Caco-2 (cell line): ENCODE measurements around the gene OR8D2. TPM values are rescaled to one million over a fixed set of nuclear protein-coding genes. Genes with fewer than 3 reads are reported as not detected.

Experiments used
- BruUV-seq: library from RNA; stranded (reverse); fragments of 400-500 nt; replicated peaks from 2 replicates; lab custom pipeline; 2021; lab: Mats Ljungman, UMichigan
- CTCF ChIA-PET: fragments of 300-600 bp; sonication (Branson Sonifier 250); formaldehyde crosslinking; loops from one replicate; lab custom pipeline; 2022; ENCODE audit warnings: antibody characterized with exemption; lab: Charles Lee
- POLR2A ChIA-PET: fragments of 300-600 bp; sonication (Branson Sonifier 250); formaldehyde crosslinking; loops from one replicate; lab custom pipeline; 2022; ENCODE audit warnings: antibody characterized with exemption; lab: Charles Lee
- DNase-seq, 2 experiments: peaks; one replicate each; pipeline versions ENCODE4 v3.0.0 to v3.0.0-alpha.2; 2020 to 2022
- H3K27me3 ChIP-seq: replicated peaks from 2 replicates; pipeline ENCODE4 v1.6.0; 2011; ENCODE audit warnings: low read length; ENCODE audit not compliant: control insufficient read depth, insufficient read depth
- H3K36me3 ChIP-seq: 2 replicates; pipeline ENCODE4 v1.5.1; 2011; ENCODE audit warnings: low read length; ENCODE audit not compliant: control insufficient read depth, insufficient read depth
- H3K4me1 ChIP-seq: fragments of 250-450 bp; sonication (Bioruptor Pico); 2 replicates; pipeline ENCODE4 v1.5.1; 2020; ENCODE audit warnings: mild to moderate bottlenecking
- H3K4me3 ChIP-seq: 2 replicates; pipeline ENCODE4 v1.5.1; 2011; ENCODE audit warnings: low read depth, mild to moderate bottlenecking, control low read depth, low read length
- H3K9me3 ChIP-seq: fragments of 250-450 bp; sonication (Bioruptor Pico); 2 replicates; pipeline ENCODE4 v1.5.1; 2020; ENCODE audit warnings: mild to moderate bottlenecking, moderate library complexity
- H3K27ac Mint-ChIP-seq: one replicate; pipeline ENCODE4 v1.8.0; 2022; ENCODE audit warnings: mixed read lengths; ENCODE audit not compliant: unreplicated experiment
- H3K27me3 Mint-ChIP-seq: one replicate; pipeline ENCODE4 v1.8.0; 2022; ENCODE audit warnings: mixed read lengths; ENCODE audit not compliant: insufficient read depth, unreplicated experiment
- H3K36me3 Mint-ChIP-seq: one replicate; pipeline ENCODE4 v1.8.0; 2022; ENCODE audit warnings: mild to moderate bottlenecking, mixed read lengths; ENCODE audit not compliant: insufficient read depth, unreplicated experiment
- H3K4me1 Mint-ChIP-seq: one replicate; pipeline ENCODE4 v1.8.0; 2022; ENCODE audit warnings: low read depth, mixed read lengths; ENCODE audit not compliant: unreplicated experiment
- H3K4me3 Mint-ChIP-seq: one replicate; pipeline ENCODE4 v1.8.0; 2022; ENCODE audit warnings: mild to moderate bottlenecking, moderate library complexity, mixed read lengths; ENCODE audit not compliant: unreplicated experiment
- H3K9me3 Mint-ChIP-seq: one replicate; pipeline ENCODE4 v1.8.0; 2022; ENCODE audit warnings: mixed read lengths; ENCODE audit not compliant: unreplicated experiment
- intact Hi-C: fragments of 100-400 bp; cut with micrococcal nuclease; formaldehyde crosslinking; loops from one replicate; pipeline ENCODE4 v1.10.0; 2022; ENCODE audit not compliant: unreplicated experiment
- total RNA-seq: library from RNA; stranded (reverse); gene quantifications from 2 replicates; pipeline ENCODE4 v1.2.3, GENCODE V29; 2022
- TF ChIP-seq, protein P1 (sequence below), 2 experiments: fragments of 200-600 bp in 1 of 2; IDR thresholded peaks; 1 replicate in 1 of 2; 2 replicates in 1 of 2; pipeline versions ENCODE4 v1.5.1 to v1.8.0; 2011 to 2022; ENCODE audit warnings: antibody characterized with exemption in 1 of 2, control low read depth in 1 of 2, inconsistent platforms in 1 of 2, low read depth in 1 of 2, low read length in 1 of 2, mild to moderate bottlenecking in 1 of 2, moderate library complexity in 1 of 2; ENCODE audit not compliant: insufficient read depth in 1 of 2, severe bottlenecking in 1 of 2, unreplicated experiment in 1 of 2

OR8D2 gene
- total RNA-seq, 1 experiment from 2014 or later = not detected

DNA sequence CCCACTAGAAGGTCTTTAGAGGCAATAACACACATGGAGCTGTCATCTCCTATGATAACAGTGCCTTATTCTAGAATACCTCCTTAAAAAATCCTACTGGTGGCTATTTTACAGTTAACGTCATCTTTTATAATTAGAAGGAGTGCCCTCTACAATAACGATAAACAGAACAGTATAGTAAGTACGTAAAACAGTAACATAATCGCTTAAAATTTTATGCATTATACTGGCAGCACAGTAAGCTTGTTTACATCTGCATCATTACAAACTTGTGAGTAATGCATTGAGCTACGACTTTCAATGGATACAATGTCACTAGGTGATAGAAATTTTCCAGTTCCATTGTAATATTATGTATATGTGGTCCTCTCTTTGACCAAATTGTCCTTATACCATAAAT, 24.3 kb upstream of the OR8D2 start:
- no peaks in the 10 kb centered on the region for H3K4me1 ChIP-seq
- BruUV-seq = no TSS peak
- CTCF ChIA-PET = no interaction called here

DNA sequence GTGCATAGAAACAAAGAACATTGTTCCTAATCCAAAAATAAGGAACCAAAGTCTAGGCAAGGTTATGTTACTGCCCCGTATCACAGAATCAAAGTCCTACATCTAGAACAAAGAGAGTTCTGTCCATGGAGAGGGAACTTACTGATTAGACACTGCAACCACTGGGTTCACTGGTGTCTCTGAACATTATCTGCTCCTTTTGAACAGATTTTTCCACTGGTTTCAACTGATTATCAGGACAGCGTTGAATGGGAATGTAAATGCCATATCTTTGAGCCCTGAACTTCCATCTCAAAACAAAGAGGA, 20.1 kb upstream of the OR8D2 start:
- Mint-ChIP-seq H3K4me1 (no peaks in the 10 kb centered on the region), H3K27me3 (peaks cover 4% of the 10 kb centered on the region), H3K4me3 (no peak overlapping the region), H3K9me3 (no peaks in the 10 kb centered on the region), H3K36me3 (no peaks in the 10 kb centered on the region), H3K27ac (no peak overlapping the region)
- DNase-seq = no peak
- no TSS peak for BruUV-seq
- Histone ChIP-seq H3K4me1 (no peaks in the 10 kb centered on the region), H3K27me3 (no peaks in the 10 kb centered on the region), H3K36me3 (no peaks in the 10 kb centered on the region), H3K4me3 (no peak overlapping the region), H3K9me3 (peaks cover 3% of the 10 kb centered on the region; the same call in 1 of the 2 replicates)
- ChIA-PET CTCF (no interaction called here), POLR2A (no interaction called here)
- intact Hi-C loops = no loop called here
- TF ChIP-seq, protein P1, sequence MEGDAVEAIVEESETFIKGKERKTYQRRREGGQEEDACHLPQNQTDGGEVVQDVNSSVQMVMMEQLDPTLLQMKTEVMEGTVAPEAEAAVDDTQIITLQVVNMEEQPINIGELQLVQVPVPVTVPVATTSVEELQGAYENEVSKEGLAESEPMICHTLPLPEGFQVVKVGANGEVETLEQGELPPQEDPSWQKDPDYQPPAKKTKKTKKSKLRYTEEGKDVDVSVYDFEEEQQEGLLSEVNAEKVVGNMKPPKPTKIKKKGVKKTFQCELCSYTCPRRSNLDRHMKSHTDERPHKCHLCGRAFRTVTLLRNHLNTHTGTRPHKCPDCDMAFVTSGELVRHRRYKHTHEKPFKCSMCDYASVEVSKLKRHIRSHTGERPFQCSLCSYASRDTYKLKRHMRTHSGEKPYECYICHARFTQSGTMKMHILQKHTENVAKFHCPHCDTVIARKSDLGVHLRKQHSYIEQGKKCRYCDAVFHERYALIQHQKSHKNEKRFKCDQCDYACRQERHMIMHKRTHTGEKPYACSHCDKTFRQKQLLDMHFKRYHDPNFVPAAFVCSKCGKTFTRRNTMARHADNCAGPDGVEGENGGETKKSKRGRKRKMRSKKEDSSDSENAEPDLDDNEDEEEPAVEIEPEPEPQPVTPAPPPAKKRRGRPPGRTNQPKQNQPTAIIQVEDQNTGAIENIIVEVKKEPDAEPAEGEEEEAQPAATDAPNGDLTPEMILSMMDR (IDR thresholded peaks at IDR 0.05; ENCODE audit: insufficient read depth in 1 of 2, low read depth in 1 of 2, low read length in 1 of 2, severe bottlenecking in 1 of 2, unreplicated experiment in 1 of 2) = no peak

More for the DNA sequence above, 24.3 kb upstream of the OR8D2 start:
- Mint-ChIP-seq H3K4me1 (no peaks in the 10 kb centered on the region), H3K36me3 (no peaks in the 10 kb centered on the region), H3K9me3 (no peaks in the 10 kb centered on the region), H3K27me3 (peaks cover 15% of the 10 kb centered on the region), H3K27ac (no peak overlapping the region), H3K4me3 (no peak overlapping the region)
- DNase-seq = no peak
- Histone ChIP-seq H3K36me3 (no peaks in the 10 kb centered on the region), H3K9me3 (no peaks in the 10 kb centered on the region), H3K4me3 (no peak overlapping the region), H3K27me3 (no peaks in the 10 kb centered on the region)
- intact Hi-C loops = no loop called here
- POLR2A ChIA-PET = no interaction called here
- TF ChIP-seq, protein P1 (IDR thresholded peaks at IDR 0.05; ENCODE audit: insufficient read depth in 1 of 2, low read depth in 1 of 2, low read length in 1 of 2, severe bottlenecking in 1 of 2, unreplicated experiment in 1 of 2) = no peak

DNA sequence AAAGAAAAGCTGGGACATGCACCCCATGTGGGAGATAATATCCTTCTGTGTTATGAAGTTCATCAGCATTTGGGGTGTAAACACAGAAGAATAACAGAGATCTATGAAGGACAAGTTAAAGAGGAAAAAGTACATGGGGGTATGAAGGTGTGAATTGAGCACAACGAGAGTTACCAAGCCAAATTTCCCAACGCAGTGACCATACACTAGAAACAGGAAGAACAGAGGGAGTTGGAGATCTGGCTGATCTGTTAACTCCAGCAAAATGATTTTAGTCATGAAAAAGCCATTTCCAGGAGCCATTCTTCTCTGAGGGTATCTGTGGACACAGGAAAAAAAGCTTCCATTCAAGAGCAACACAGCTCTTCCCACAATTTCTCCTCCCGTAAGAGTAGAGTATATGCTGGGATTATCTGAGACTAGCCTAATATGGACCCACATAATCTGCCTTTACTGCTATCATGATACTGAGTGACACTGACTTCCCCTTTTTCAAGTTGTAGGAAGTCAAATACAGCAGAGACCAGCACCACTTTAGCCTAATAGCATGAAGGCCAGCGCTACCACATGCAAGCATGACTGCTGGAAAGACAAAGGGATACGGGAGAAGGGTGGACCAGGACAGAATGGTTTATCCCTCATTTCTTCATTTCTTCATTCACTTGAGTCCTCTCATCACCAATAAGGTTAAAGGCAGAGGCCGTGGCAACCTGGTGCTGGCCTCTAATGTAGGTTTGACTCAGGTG, 19.6 kb upstream of the OR8D2 start:
- no peaks in the 10 kb centered on the region for H3K36me3 ChIP-seq
- peaks cover 4% of the 10 kb centered on the region for H3K27me3 Mint-ChIP-seq
- BruUV-seq = no TSS peak

More for the DNA sequence above, 19.6 kb upstream of the OR8D2 start:
- POLR2A ChIA-PET = no interaction called here
- Histone ChIP-seq H3K27me3 (no peaks in the 10 kb centered on the region), H3K9me3 (peaks cover 4% of the 10 kb centered on the region; the same call in 1 of the 2 replicates), H3K4me3 (no peak overlapping the region), H3K4me1 (no peaks in the 10 kb centered on the region)
- Mint-ChIP-seq H3K27ac (no peak overlapping the region), H3K4me3 (no peak overlapping the region), H3K9me3 (no peaks in the 10 kb centered on the region), H3K36me3 (no peaks in the 10 kb centered on the region), H3K4me1 (no peaks in the 10 kb centered on the region)
- intact Hi-C loops = no loop called here
- CTCF ChIA-PET = no interaction called here
- DNase-seq = no peak
- TF ChIP-seq, protein P1 (IDR thresholded peaks at IDR 0.05; ENCODE audit: insufficient read depth in 1 of 2, low read depth in 1 of 2, low read length in 1 of 2, severe bottlenecking in 1 of 2, unreplicated experiment in 1 of 2) = no peak
